ENCODE results near the gene ACER3.

DNA sequence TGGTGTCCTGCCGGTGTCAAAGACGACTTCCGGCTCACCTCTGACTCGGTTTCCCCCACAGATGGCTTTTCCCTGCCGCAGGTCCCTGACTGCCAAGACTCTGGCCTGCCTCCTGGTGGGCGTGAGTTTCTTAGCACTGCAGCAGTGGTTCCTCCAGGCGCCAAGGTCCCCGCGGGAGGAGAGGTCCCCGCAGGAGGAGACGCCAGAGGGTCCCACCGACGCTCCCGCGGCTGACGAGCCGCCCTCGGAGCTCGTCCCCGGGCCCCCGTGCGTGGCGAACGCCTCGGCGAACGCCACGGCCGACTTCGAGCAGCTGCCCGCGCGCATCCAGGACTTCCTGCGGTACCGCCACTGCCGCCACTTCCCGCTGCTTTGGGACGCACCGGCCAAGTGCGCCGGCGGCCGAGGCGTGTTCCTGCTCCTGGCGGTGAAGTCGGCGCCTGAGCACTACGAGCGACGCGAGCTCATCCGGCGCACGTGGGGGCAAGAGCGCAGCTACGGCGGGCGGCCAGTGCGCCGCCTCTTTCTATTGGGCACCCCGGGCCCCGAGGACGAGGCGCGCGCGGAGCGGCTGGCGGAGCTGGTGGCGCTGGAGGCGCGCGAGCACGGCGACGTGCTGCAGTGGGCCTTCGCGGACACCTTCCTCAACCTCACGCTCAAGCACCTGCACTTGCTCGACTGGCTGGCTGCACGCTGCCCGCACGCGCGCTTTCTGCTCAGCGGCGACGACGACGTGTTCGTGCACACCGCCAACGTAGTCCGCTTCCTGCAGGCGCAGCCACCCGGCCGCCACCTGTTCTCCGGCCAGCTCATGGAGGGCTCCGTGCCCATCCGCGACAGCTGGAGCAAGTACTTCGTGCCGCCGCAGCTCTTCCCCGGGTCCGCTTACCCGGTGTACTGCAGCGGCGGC, 179.0 kb downstream of the ACER3 start:
- TF ChIP-seq CTCF (IDR thresholded peaks at IDR 0.05; ENCODE audit: poor library complexity, severe bottlenecking), result no peak
- no peak for TF ChIP-seq EZH2 (IDR thresholded peaks at IDR 0.05; ENCODE audit: borderline replicate concordance, insufficient read depth, low read length, poor library complexity, severe bottlenecking)
